Central memory CD8-positive, alpha-beta T cell (primary cell): ENCODE results near the gene BRWD1.
A peak's percentile ranks its signal among the peaks of the same experiment; 100 is the strongest.

Experiments used
- ATAC-seq: fragments of 150-1000 bp; cut with Tn5 transposase; replicated peaks from 2 replicates; pipeline ENCODE4 v1.10.0; 2022; ENCODE audit warnings: mild to moderate bottlenecking, moderate FRiP score, moderate number of reproducible peaks; ENCODE audit not compliant: poor library complexity, severe bottlenecking; ENCODE audit errors: extremely low read depth
- DNase-seq, 2 donors: peaks; one replicate each; pipeline ENCODE4 v3.0.0; 2021; ENCODE audit warnings: low spot score in 2 of 2
- H3K27ac Mint-ChIP-seq: one replicate; pipeline ENCODE4 v1.8.0; 2022; ENCODE audit warnings: low read depth, mild to moderate bottlenecking, moderate library complexity, mixed read lengths
- H3K27me3 Mint-ChIP-seq: one replicate; pipeline ENCODE4 v1.8.0; 2022; ENCODE audit warnings: mixed read lengths
- H3K36me3 Mint-ChIP-seq: one replicate; pipeline ENCODE4 v1.8.0; 2022; ENCODE audit warnings: mild to moderate bottlenecking, moderate library complexity, mixed read lengths; ENCODE audit not compliant: insufficient read depth
- H3K4me1 Mint-ChIP-seq: one replicate; pipeline ENCODE4 v1.8.0; 2022; ENCODE audit warnings: mixed read lengths
- H3K4me3 Mint-ChIP-seq: one replicate; pipeline ENCODE4 v1.8.0; 2022; ENCODE audit warnings: mild to moderate bottlenecking, moderate library complexity, mixed read lengths
- H3K9me3 Mint-ChIP-seq: one replicate; pipeline ENCODE4 v1.8.0; 2022; ENCODE audit warnings: mixed read lengths

The BRWD1 gene

DNA sequence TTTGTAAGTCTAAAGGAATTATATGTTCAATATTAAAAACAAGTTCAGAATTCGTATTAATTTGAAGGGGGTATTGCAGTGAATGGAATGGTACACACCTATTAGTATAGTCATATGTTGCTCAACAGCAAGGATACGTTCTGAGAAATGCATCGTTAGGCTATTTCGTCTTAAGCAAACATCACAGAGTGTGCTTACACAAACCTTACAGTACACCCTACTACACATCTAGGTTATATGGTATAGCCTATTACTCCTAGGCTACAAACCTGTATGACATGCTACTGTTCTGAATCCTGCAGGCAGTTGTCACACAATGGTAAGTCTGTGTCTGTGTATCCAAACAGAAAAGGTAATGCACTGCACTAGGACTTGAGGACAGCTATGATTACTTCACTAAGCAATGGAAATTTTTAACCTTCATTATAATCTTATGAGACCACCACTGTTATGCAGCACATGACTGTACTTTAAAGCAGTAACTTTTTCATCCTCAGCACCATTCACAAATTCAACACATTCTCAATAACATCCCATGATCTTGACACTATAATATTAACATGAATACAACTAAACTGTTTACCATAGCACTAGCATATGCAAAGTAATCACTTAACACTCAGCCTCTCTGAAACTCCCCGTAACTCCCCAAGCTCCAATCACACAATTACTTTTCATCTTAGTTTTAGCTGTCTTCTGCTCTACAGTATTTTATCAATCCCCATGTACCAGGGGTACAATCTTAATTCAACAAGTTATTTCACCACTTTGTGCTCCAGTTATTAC lies 115.8 kb downstream of the BRWD1 start:
- Mint-ChIP-seq H3K4me1 (peaks cover 42% of the 10 kb centered on the region), H3K4me3 (no peak overlapping the region), H3K27me3 (no peaks in the 10 kb centered on the region), H3K9me3 (no peaks in the 10 kb centered on the region), H3K36me3 (peaks cover 53% of the 10 kb centered on the region), H3K27ac (peak overlapping the region; percentile 88)
- DNase-seq (no peak), ATAC-seq (no peak)

DNA sequence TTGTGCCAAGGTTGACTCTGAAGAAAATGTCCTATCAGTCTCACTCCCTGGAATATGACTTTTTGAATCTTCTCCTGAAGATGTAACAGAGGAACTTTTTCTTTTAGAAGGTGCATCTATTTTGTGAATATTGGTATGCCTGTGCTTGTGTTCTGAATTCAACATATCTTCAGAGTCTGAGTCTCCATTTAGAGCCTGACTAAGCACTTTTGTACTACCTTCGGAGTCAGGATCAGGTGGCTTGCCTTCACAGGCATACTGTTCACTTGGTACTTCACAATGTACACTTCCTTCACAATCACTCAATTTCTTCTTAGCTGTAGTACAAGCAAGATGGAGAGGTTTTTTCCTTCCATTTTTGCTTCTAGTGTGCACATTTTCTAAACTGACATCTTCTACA lies 116.6 kb downstream of the BRWD1 start:
- Mint-ChIP-seq H3K9me3 (no peaks in the 10 kb centered on the region), H3K4me1 (peaks cover 42% of the 10 kb centered on the region), H3K27ac (peak overlapping the region; percentile 88), H3K4me3 (peak overlapping the region; percentile 63), H3K36me3 (peaks cover 49% of the 10 kb centered on the region), H3K27me3 (no peaks in the 10 kb centered on the region)
- DNase-seq (no peak), ATAC-seq (no peak)

DNA sequence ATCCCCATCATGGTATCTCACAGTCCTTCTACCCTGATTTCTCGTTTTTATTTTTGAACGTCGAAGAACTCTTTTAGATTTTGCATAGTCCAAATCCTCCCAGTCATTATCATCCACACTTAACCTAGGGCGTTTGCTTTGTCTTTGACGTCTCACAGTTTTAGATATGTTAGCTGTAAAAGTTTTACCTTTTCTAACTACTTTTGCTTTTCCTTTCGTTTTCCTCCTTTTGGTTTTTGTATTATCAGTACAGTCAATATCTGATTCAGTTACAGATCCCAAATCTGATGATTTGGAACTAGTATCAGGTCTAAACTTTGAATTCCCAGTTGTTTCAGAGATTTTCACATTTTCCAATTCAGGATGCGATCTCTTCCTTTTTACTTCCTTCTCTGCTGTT lies 117.1 kb downstream of the BRWD1 start:
- peak overlapping the region; percentile 88 for H3K27ac Mint-ChIP-seq
- no peaks in the 10 kb centered on the region for H3K9me3 Mint-ChIP-seq
- peaks cover 40% of the 10 kb centered on the region for H3K4me1 Mint-ChIP-seq
- DNase-seq (no peak), ATAC-seq (peak; percentile 54)
- H3K4me3 Mint-ChIP-seq: peak overlapping the region; percentile 63
- no peaks in the 10 kb centered on the region for H3K27me3 Mint-ChIP-seq
- peaks cover 46% of the 10 kb centered on the region for H3K36me3 Mint-ChIP-seq

DNA sequence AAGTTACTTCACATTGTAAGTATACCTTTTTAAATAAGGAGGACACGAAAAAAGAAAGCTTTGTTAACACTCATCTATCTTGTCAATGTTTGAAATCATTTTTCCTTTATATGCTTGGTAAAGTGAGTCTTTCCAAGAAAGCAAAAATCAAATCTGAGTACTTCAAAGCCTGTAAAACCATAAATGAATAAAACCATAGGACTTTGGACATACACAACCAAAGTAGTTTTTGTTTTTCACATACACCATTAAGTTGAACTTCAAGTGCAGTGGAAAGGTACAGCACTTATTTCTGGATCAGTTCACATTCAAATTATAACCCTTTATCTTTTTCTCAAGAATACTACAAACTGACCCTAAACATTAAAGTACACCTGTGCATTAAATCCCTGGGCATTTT lies 120.1 kb downstream of the BRWD1 start:
- Mint-ChIP-seq H3K4me3 (no peak overlapping the region), H3K36me3 (peaks cover 31% of the 10 kb centered on the region), H3K27me3 (no peaks in the 10 kb centered on the region), H3K27ac (no peak overlapping the region), H3K9me3 (no peaks in the 10 kb centered on the region), H3K4me1 (peaks cover 33% of the 10 kb centered on the region)
- no peak for ATAC-seq
- no peak for DNase-seq

DNA sequence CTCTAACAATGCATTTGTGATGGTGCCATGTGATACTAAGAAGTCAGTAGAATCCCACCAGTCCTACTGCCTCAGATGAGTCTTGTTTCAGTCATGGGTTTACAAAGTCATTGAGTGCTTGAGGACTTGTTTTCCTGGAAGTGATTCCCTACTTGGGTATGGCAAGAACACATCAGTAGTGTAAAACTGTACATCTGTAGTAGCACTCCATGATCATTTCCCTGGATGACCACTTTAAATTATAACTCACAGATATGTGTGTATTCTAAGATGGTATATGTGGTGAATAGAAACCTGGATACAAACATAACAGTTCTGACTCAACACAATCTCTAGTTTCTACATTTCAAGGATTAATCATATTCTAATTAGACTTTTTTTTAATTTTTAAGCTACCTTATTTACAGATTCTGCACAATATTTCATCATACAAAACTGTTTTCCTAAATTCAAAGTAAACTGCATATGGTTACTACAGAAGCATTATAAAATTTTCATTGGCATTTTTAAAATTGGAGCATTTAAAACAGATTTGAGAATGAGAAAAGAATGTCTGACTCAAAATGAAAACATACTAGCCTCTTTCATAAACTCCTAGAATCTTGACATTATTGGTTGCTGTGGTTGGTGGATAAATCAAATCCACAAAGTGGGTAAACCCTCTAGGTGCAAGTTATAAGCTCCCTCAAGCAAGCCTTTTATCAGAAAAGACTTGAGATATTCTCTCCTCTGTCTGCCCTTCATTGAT lies 123.4 kb downstream of the BRWD1 start:
- no peak for ATAC-seq
- H3K36me3 Mint-ChIP-seq: peaks cover 15% of the 10 kb centered on the region
- H3K4me3 Mint-ChIP-seq: no peak overlapping the region
- peaks cover 6% of the 10 kb centered on the region for H3K4me1 Mint-ChIP-seq
- no peaks in the 10 kb centered on the region for H3K9me3 Mint-ChIP-seq
- H3K27ac Mint-ChIP-seq: no peak overlapping the region
- H3K27me3 Mint-ChIP-seq: no peaks in the 10 kb centered on the region
- DNase-seq: no peak

DNA sequence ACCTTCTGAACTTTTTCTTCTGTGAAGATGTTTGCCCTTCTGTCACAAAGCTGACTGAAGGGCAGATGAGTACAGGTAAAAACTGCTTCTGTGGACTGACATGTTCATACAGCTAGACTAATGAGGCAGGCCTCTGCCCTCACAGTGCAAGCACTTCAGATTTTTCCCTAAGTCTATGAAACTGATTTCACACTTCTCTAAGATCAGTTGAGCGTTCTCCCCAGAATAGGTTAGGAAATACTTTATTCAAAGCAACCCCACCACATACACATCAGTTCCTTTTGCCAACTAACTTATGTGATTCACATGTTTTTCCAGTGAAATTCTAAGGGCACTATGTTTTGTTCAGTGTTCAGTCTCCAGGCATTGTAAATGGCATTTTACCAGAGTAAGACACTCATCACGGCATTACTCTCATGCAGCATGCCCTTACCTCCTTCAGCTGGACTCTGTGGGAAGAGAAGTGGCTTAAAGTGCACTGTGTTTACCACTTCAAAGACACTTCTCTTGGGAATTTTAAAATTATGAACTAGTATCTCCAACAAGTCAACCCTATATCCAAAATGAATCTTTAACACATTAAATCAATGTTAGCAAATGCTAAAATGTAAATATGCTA lies 124.8 kb downstream of the BRWD1 start:
- ATAC-seq (no peak), DNase-seq (no peak)
- H3K27me3 Mint-ChIP-seq: no peaks in the 10 kb centered on the region
- H3K27ac Mint-ChIP-seq: no peak overlapping the region
- no peak overlapping the region for H3K4me3 Mint-ChIP-seq
- peaks cover 12% of the 10 kb centered on the region for H3K36me3 Mint-ChIP-seq
- no peaks in the 10 kb centered on the region for H3K9me3 Mint-ChIP-seq
- peaks cover 12% of the 10 kb centered on the region for H3K4me1 Mint-ChIP-seq

DNA sequence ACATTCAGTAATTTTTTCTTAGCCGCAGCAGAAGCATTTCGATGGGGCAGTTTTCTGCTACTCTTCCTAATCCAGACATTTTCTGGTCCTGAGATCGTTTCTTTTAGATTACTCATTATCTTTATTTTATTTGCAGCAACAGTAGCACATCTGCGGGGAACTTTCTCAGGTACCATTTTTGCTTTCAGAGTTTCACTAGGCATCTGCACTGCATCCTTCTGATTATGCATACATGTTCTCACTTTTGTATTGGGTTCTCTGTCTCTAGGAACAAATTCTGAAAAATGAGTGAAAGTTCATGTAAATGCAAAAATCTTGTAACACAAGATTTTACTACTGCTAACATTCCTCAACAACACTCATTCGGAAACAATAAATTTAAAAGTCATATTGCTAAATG lies 126.3 kb downstream of the BRWD1 start:
- H3K36me3 Mint-ChIP-seq: peaks cover 21% of the 10 kb centered on the region
- no peaks in the 10 kb centered on the region for H3K9me3 Mint-ChIP-seq
- peaks cover 25% of the 10 kb centered on the region for H3K4me1 Mint-ChIP-seq
- no peaks in the 10 kb centered on the region for H3K27me3 Mint-ChIP-seq
- ATAC-seq (no peak), DNase-seq (no peak)
- H3K4me3 Mint-ChIP-seq: no peak overlapping the region
- peak overlapping the region; percentile 12 for H3K27ac Mint-ChIP-seq

DNA sequence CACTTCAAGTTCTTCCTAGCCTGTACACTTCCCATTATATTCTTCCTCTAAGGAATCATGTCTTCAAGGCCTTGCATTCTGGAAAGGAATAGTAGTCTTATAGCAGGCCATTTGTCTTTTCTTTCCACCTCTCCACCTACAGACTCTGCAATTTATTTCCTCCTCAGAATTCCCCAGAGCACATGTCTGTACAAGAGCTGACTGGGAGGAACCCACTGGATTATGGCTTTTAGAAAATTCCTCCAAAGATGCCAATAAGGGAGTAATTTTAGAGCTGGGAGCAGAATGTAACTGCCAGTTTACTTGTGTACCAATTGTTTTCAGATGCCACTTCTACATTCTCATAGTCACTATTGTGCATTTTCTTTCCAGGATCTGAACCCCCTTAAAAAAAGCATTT lies 126.8 kb downstream of the BRWD1 start:
- peaks cover 23% of the 10 kb centered on the region for H3K36me3 Mint-ChIP-seq
- H3K9me3 Mint-ChIP-seq: no peaks in the 10 kb centered on the region
- DNase-seq (no peak), ATAC-seq (no peak)
- H3K4me1 Mint-ChIP-seq: peaks cover 28% of the 10 kb centered on the region
- H3K27me3 Mint-ChIP-seq: no peaks in the 10 kb centered on the region
- H3K27ac Mint-ChIP-seq: peak overlapping the region; percentile 12
- H3K4me3 Mint-ChIP-seq: no peak overlapping the region

DNA sequence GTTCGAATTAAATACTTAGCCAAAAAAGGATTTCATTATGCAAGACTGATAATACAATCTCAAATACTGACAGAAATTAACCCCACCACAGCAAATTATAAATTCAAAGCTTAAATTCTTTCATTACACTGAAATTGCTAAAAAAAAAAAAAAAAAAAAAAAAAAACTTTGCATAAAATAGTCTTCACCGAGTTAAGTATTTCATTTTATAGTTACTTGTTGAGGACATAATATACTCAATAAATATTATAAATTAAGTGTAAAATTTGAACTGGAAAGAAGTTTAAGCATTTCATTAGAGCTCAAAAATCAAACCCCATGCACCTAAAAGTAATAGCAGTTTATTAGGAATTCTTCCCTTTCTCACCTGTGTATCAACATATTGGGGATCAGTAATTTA lies 128.3 kb downstream of the BRWD1 start:
- DNase-seq (no peak), ATAC-seq (no peak)
- Mint-ChIP-seq H3K9me3 (no peaks in the 10 kb centered on the region), H3K4me3 (peak overlapping the region; percentile 97), H3K27me3 (no peaks in the 10 kb centered on the region), H3K36me3 (peaks cover 24% of the 10 kb centered on the region), H3K27ac (no peak overlapping the region), H3K4me1 (peaks cover 35% of the 10 kb centered on the region)

DNA sequence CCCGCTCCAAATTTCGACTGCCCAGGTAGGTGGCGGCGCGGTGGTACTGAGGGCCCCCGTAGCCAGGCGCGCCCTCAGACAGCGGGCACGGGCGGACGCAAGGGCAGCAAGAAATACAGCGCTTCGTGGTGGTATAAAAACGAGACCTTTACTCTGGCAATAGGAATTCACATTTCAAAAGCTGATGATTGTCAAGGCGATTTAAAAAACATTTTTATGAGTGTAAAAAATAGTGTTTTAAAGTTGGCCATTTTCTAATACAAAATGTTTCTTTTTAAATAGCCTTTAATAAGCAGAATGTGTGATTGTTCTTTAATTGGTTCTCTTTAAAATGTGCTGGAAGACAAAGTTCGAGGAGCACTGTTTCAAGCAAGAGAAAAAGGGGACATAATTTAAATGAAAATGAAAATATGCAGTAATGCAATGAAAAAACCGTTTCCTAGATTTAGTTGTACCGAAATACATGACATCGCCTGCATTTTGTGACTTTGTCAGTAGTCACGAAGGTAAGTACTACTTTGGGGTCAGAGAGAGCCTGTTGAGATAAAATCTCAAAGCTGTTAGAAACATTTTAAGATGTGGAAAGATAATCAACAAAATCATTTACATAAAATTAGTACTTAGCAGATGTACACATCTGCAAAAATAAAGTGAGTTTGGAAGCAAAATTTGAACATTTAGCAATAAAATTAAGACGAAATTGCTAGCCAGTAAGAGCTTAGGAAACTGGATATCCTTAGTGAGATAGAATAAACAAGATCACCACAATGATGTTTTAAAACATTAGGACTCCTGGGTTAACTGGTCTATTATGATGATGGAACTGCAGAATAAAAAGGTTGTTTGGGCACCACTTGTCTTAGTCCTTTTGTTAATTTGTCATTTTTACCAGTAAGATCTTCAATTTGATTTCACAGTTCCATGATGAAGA lies 129.1 kb downstream of the BRWD1 start:
- Mint-ChIP-seq H3K4me1 (peaks cover 35% of the 10 kb centered on the region), H3K36me3 (peaks cover 24% of the 10 kb centered on the region), H3K4me3 (peak overlapping the region; percentile 97), H3K9me3 (no peaks in the 10 kb centered on the region), H3K27me3 (no peaks in the 10 kb centered on the region), H3K27ac (peak overlapping the region; percentile 98)
- no peak for ATAC-seq
- DNase-seq: no peak

DNA sequence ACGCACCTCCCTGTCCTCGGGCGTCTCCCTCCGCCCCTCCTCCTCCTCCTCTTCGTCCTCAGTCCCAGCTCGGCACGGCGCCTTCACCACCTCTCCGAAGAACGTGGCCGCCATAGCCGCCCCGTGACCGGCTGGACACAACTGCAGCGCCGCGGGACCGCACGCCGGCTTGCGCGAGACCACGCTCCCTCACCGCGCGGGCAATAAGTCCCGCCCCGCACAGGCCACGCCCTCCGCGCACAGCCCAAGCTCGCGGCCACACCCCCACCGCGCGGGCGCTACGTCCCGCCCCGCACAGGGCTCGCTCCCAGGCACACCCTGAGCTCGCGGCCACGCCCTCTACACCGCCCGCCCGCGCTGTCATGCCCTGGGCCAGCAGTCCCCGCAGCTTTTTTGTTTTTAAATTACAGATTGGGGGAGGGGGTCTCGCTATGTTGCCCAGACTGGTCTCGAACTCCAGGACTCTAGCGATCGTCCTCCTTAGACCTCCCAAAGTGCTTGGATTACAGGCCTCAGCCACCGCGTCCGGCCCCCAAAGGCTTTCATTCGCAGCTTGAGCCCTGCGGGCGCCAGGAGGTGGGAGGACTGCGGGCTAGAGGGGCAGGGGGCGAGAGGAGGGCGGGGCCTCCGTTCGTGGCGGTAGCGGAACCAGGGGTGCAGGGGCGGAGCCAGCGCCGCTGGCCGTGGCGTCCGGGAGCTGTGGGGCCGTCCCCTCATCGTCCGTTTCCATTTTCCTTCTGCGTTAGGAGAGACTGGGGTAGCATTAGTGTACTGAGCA lies 130.0 kb downstream of the BRWD1 start, which contains the start of gene PSMG1:
PSMG1 (minus strand) TSS at position 180 of the 778 bp plus-strand sequence; CDS start at position 114, 66 bp downstream.
- H3K9me3 Mint-ChIP-seq: no peaks in the 10 kb centered on the region
- H3K27me3 Mint-ChIP-seq: no peaks in the 10 kb centered on the region
- H3K36me3 Mint-ChIP-seq: peaks cover 23% of the 10 kb centered on the region
- peak; percentile 88 to 92 for DNase-seq
- H3K27ac Mint-ChIP-seq: peak within 1 kb of the TSS; percentile 98
- peak; percentile 90 for ATAC-seq
- peak within 1 kb of the TSS; percentile 97 for H3K4me3 Mint-ChIP-seq
- H3K4me1 Mint-ChIP-seq: peaks cover 40% of the 10 kb centered on the region
